HG03097 (cell line): ENCODE results near the gene MXI1.
A peak's percentile ranks its signal among the peaks of the same experiment; 100 is the strongest.
"Not testable (repeated sequence)": the region's sequence is repeated elsewhere in the genome, so short reads cannot be mapped to it uniquely, and the experiment has no call there.

Experiments
- ATAC-seq: cut with Tn5 transposase; IDR thresholded peaks from one replicate; pipeline ENCODE4 v1.9.1; 2021; ENCODE audit not compliant: unreplicated experiment, low FRiP score

Gene MXI1

DNA sequence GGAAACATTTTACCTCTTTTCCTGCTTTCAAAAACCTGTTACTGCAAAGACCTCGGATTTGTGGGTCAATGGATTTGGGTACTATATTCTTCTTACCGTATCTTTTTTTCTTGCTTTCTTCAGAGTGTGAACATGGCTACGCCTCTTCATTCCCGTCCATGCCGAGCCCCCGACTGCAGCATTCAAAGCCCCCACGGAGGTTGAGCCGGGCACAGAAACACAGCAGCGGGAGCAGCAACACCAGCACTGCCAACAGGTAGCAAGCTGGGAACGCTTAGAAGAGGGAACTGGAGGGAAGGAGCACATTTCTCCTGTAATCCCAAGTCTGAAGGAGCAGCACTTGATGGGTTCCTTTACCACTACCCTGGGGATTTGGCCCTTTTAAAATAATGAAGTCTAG, 20.7 kb downstream of the MXI1 start:
- ATAC-seq, result no peak

GRCh38 chr10:110229155-110229554, 21.8 kb downstream of the MXI1 start:
- no peak for ATAC-seq

DNA sequence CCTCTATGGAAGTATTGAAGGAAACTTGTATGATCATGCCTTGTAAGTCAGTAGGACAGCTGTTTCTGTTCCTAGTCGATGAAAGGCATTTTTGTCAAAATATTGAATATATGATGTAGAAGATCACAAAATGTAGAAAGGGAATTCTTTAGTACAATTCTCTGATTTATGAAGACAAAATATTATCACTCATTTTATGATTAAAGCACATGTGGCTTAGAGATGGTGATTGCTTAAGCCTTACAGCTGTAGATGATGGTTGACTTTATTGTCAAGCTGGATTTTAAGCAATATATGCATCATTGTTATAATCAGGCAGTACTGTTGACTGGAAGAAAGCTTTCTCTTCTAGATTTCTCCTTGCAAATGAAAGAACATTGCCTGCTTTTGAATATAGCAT, 26.4 kb downstream of the MXI1 start:
- ATAC-seq, result no peak

DNA sequence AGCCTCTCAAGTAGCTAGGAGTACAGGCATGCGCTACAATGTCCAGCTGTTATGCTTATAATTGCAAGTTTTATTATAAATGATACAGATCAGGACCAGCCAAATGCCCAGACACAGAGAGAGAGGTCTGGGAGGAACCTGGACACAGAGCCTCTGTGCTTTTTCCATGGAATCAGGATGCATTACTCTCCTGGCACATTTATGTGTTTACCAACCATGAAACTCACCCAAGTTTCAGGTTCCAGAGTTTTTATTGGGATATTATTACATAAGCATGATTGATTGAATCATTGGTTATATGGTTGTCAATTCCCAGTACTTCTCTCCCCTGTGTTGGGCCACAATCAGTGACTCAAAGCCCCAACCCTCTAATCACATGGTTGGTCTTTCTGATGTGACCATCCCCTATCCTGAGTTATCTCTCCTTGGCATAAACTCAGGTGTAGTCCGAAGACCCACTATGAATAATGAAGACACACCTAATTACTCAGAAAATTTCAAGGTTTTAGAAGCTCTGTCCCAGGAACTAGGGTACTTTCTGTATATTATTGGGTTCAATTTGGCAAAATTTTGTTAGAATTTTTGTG, 30.6 kb downstream of the MXI1 start:
- ATAC-seq, result no peak

DNA sequence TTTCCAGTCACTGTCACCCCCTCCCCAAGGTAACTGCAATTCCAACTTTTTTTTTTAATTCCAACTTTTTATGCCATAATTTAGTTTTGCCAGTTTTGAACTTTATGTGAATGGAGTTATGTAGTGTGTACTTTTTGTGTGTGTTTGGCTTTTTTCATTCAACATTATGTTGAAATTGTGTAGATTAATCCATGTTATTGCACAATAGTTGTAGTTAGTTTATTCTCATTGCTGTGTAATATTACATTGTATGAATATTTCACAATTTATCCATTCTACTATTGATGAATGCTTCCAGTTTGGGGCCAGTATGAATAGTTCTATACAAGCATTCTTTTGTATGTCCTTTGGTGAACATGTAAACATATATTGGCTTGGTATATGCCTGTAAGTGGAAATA, 32.5 kb downstream of the MXI1 start:
- ATAC-seq, result no peak

GRCh38 chr10:110241407-110241806, 34.0 kb downstream of the MXI1 start:
- ATAC-seq, result no peak

DNA sequence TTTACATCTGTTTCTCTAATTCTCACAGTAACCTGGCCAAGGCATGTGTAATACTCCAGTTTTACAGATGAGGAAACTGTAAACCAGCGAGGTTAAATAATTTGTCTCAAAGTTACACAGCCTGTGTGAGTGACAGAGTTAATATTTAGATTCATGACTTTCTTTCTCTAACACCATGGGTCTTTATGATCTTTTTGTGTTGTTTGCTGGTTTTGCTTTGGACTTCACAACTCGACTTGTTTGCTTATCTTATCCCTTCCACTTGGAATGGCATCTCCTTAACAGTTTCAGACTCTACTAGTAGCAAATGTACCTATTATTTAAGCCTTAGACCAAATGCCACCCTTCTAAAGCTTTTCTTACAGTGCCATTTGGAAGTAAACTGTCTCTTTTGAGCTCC, 34.4 kb downstream of the MXI1 start:
- no peak for ATAC-seq

DNA sequence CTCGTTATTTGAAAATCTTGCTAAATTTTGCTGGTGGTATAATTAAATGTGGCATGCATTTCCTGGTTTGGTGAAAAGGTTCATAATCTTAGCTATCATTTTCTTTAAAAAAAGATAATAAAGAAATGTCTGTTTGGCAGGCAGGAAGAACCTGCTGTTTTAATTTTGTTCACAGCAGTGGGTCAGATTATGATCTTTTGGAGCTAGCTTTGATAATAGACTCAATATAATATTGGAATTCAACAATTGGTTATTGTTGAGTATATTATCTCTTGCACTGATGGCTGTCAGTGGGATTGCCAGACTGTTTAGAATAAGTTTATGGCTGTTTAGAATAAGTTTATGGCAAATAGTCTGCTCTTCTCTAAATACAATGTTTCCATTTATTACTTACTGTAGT, 35.1 kb downstream of the MXI1 start:
- no peak for ATAC-seq

DNA sequence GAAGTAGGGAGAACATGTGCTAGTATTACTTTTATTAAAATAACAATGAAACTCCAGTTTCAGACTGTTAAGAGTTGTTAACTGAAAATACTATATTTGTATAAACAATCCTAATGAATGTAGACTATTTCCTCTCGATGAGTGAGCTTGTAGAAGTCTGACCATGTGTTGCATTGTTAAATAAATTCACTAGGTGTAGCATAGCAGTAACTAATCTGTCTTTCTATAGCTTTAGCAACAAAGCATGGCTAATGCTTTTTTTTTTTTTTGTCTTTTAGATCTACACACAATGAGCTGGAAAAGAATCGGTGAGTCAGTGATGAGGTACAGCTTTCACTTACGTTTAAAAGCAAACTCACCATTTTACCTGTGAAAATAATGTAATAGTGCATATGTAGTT, 37.1 kb downstream of the MXI1 start:
- ATAC-seq, result no peak

DNA sequence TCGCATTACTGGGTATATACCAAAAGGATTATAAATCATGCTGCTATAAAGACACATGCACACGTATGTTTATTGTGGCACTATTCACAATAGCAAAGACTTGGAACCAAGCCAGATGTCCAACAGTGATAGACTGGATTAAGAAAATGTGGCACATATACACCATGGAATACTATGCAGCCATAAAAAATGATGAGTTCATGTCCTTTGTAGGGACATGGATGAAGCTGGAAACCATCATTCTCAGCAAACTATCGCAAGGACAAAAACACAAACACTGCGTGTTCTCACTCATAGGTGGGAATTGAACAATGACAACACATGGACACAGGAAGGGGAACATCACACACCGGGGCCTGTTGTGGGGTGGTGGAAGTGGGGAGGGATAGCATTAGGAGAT, 40.4 kb downstream of the MXI1 start:
- ATAC-seq, result not testable (repeated sequence)

DNA sequence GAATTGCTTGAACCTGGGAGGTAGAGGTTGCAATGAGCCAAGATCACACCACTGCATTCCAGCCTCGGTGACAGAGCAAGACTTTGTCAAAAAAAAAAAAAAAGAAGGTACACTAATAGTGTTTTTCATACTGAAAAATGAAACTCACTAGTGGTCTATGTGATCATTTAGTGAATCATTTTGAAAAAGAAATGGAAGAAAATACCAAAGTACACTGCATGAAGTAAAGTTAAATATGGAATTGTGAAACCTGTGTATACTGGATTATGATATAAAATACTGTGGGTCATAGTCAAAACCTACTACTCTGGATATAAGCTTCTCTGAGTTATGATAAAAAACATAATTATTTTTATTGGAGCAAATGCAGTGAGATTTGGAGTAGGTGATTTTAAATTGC, 42.1 kb downstream of the MXI1 start:
- peak; percentile 50 for ATAC-seq

- peak; percentile 68 for ATAC-seq
These were observed 44.0 kb downstream of the MXI1 start for GRCh38 chr10:110251392-110251791.

DNA sequence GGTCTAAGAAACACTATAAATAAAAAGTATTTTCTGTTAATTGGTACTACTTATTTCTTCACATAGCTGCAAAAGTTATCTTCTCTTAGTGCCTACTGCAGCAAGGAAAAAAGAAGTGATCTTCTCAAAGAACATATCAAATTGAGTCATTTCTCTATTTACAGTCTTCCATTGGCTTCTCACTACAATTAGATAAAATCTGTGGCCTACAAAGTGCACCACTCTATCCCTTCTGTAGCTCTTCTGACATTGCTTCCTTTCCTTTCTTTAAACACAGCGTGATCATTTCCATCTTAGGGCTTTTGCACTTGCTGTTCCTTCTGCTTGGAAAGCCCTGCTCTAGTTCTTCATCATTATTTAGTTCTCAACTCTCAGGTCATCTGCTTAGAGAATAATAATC, 44.7 kb downstream of the MXI1 start:
- no peak for ATAC-seq

- no peak for ATAC-seq
These were observed 47.1 kb downstream of the MXI1 start for GRCh38 chr10:110254467-110254866.

DNA sequence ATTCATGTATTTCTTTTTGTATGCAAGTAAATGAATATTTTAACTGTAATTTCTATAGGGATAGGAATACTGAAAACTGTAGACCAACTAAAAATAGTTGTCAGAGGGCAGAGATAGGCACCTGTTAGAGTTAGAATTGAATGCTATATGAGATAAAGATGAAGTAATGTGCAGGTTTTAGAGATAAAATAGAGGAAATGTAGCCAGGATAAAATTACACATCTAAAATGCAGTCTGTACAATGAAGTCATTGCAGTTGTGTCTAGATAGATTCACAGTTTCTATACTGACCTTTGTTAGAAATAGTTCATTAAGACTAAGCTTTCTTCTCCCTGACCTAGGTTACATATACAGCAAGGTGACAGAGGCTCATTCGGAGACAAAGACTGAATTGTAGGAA, 51.1 kb downstream of the MXI1 start:
- no peak for ATAC-seq

DNA sequence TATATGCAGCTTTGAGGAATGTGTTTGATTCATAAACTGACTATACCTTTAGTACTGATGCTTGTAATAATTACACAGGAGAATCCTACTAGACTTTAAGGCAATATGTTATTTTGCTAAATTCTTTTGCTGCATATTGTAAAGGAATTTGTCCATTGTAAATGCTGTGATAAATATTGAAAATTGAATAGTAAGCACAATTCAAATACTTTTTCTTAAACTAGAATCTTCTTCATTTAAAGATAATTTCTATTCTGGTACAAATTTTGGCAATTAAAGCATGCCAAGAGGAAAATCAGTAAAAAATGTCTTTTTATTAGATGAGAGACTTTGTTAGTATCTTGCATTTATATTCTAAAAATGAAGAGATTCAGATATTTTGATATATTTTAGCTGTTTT, 51.9 kb downstream of the MXI1 start:
- ATAC-seq, result no peak

GRCh38 chr10:110260746-110261477, 53.5 kb downstream of the MXI1 start:
- no peak for ATAC-seq

DNA sequence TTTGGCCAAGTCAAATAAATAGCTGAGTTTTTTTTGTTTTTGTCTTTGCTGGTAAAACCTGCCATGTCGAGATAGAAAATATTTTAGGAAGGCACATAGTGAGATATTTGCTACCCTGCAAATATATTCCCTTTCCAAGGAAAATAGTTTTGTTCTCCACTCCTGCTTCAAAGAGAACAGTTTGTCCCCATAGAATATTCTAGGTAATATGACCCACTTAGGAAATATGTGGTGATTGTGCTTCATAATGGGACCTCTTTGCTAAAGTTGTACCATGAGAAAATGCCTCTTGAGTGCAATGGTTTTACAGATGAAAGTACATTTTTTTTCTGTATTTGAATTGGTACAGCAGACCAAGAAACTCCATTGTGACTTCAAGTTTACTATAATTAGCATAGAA, 55.8 kb downstream of the MXI1 start:
- no peak for ATAC-seq

GRCh38 chr10:110265573-110266193, 58.3 kb downstream of the MXI1 start:
- no peak for ATAC-seq

GRCh38 chr10:110267276-110267675, 59.9 kb downstream of the MXI1 start:
- no peak for ATAC-seq

GRCh38 chr10:110268442-110268841, 61.0 kb downstream of the MXI1 start:
- ATAC-seq, result no peak

GRCh38 chr10:110268971-110269370, 61.6 kb downstream of the MXI1 start:
- no peak for ATAC-seq
